ENCODE measurements around the gene DRD1.

DNA sequence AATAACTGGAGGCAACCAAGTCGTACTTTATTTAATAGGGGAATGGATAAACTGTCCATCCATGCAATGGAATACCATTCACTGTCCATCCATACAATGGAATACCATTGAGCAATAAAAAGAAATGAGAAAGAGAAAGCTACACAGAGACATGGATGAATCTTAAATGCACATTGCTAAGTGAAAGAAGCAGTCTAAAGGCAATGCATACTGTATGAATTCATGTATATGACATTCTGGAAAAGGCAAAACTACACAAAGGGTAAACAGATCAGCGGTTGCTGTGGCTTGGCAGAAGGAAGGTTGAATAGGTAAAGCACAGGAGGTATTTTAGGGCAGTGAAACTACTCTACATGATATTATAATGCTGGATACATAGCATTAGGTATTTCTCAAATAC lies 16.2 kb downstream of the DRD1 start:
- TF ChIP-seq USF2 (IDR thresholded peaks at IDR 0.05; ENCODE audit: borderline replicate concordance, low read depth, low read length) (no peak), FOXJ3 (CRISPR knock-in tag; IDR thresholded peaks at IDR 0.05) (no peak), CTCF (IDR thresholded peaks at IDR 0.05) (no peak), REST (IDR thresholded peaks at IDR 0.05; ENCODE audit: low read depth, low read length) (no peak)

Data from SK-N-SH (cell line).